ENCODE results near the gene KPNA6. TPM values are rescaled to one million over a fixed set of nuclear protein-coding genes. Genes with fewer than 3 reads are reported as not detected.
A peak's percentile ranks its signal among the peaks of the same experiment; 100 is the strongest.

The KPNA6 gene
- polyA plus RNA-seq, 1 donor (not counting 4 experiments of a cell fraction or from before 2014, with no cell fraction given), result 42.6 TPM

GRCh38 chr1:32071758-32072621 is 35.9 kb upstream of the KPNA6 start:
- peaks cover 4 to 9% of the 10 kb centered on the region in 2 experiments for H3K36me3 ChIP-seq (ENCODE audit: control insufficient read depth in 2 of 2, extremely low read depth in 1 of 2, insufficient read depth in 2 of 2, low read length in 2 of 2)

DNA sequence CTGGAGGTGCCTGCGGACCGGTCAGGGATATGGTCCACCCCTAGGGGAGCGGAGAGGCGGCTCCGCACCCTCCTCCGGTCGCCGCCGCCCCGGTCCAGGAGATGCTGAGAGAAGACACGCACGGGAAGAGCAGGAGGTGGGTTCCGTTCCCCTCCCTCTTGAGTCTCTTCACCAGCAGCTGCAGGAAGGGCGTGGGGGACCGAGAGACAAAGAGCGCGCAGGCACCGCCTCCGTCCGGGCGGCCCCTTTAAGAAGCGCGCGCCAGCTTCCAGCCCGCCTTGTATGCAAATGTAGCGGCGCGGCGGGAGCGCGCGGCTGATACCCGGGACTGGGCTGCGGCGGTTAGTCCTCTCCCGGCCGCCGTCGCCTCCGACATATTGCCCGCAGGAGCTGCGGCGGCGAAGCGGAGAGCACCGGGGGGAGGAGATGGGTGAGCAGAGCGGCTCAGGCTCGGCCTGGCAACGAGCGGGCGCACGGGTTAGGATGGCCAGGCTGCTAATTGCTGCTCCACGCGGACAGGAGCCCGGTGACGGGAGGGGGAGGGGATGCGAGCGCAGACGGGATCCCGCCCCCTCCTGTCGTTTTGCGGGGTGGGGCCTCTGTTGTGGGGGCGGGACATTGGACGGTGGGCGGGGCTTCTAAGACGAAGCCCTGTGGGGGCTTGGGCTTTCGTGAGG is 35.1 kb upstream of the KPNA6 start, which contains the start of gene TMEM39B:
Gene TMEM39B (plus strand): TSS at position 318 of the 677 bp plus-strand sequence. CDS start 109 bp downstream, at position 427.
- no peaks in the 10 kb centered on the region for H4K20me1 ChIP-seq (ENCODE audit: control insufficient read depth, extremely low read depth, insufficient read depth, low read length)
- no peaks in the 10 kb centered on the region for H3K9me3 ChIP-seq (ENCODE audit: control insufficient read depth, low read depth, low read length)
- FAIRE-seq, result no peak
- H3K9ac ChIP-seq (ENCODE audit: control insufficient read depth, extremely low read depth, insufficient read depth, low read length), result peak within 1 kb of the TSS; percentile 75
- peak within 1 kb of the TSS; percentile 59 for H3K27ac ChIP-seq (ENCODE audit: control insufficient read depth, insufficient read depth, low read length)
- peaks cover 20% of the 10 kb centered on the region for H3K4me1 ChIP-seq (ENCODE audit: control insufficient read depth, extremely low read depth, insufficient read depth, low read length)
- TF ChIP-seq EZH2 (IDR thresholded peaks at IDR 0.05; ENCODE audit: low read length) (no peak), CTCF (optimal IDR thresholded peaks at IDR 0.05 in 1 of 3, IDR thresholded peaks at IDR 0.05 in 1 of 3, conservative IDR thresholded peaks at IDR 0.05 in 1 of 3; ENCODE audit: extremely low read depth in 1 of 3, insufficient read depth in 2 of 3, low read length in 3 of 3) (peak in 1 of 3 experiments; percentile 18)
- H3K4me3 ChIP-seq (ENCODE audit: control insufficient read depth in 2 of 3, extremely low read depth in 1 of 3, insufficient read depth in 2 of 3, low read depth in 1 of 3, low read length in 3 of 3), result peak within 1 kb of the TSS; percentile 75 to 80 (median 75)
- H3K9me1 ChIP-seq (ENCODE audit: control insufficient read depth, extremely low read depth, insufficient read depth, low read length), result no peaks in the 10 kb centered on the region
- H3K27me3 ChIP-seq (ENCODE audit: control insufficient read depth, extremely low read depth, insufficient read depth, low read length), result no peaks in the 10 kb centered on the region
- DNase-seq (ENCODE audit: low read depth, low spot score), result peak; percentile 61
- dilution Hi-C loops (cut with MboI; ENCODE audit: extremely low pct_ligation_motif_present, low sequenced_read_pairs), result no loop called here
- H3K4me2 ChIP-seq (ENCODE audit: control insufficient read depth, extremely low read depth, insufficient read depth, low read depth, low read length), result peak within 1 kb of the TSS; percentile 98
- H2AFZ ChIP-seq (ENCODE audit: control insufficient read depth, low read length), result peak within 1 kb of the TSS; percentile 92
- peaks cover 9 to 14% of the 10 kb centered on the region in 2 experiments for H3K36me3 ChIP-seq (ENCODE audit: control insufficient read depth in 2 of 2, extremely low read depth in 1 of 2, insufficient read depth in 2 of 2, low read length in 2 of 2)
- H3K79me2 ChIP-seq (ENCODE audit: control insufficient read depth, insufficient read depth, low read length), result peaks cover 8% of the 10 kb centered on the region

More at GRCh38 chr1:32071758-32072621, 35.9 kb upstream of the KPNA6 start:
- Histone ChIP-seq H3K4me2 (ENCODE audit: control insufficient read depth, extremely low read depth, insufficient read depth, low read depth, low read length) (peak overlapping the region; percentile 98), H3K4me1 (ENCODE audit: control insufficient read depth, extremely low read depth, insufficient read depth, low read length) (peaks cover 23% of the 10 kb centered on the region), H3K27me3 (ENCODE audit: control insufficient read depth, extremely low read depth, insufficient read depth, low read length) (no peaks in the 10 kb centered on the region), H3K79me2 (ENCODE audit: control insufficient read depth, insufficient read depth, low read length) (peaks cover 8% of the 10 kb centered on the region), H3K9me3 (ENCODE audit: control insufficient read depth, low read depth, low read length) (no peaks in the 10 kb centered on the region), H3K4me3 (ENCODE audit: control insufficient read depth in 2 of 3, extremely low read depth in 1 of 3, insufficient read depth in 2 of 3, low read depth in 1 of 3, low read length in 3 of 3) (peak overlapping the region; percentile 75 to 80 (median 75)), H3K9ac (ENCODE audit: control insufficient read depth, extremely low read depth, insufficient read depth, low read length) (peak overlapping the region; percentile 75), H2AFZ (ENCODE audit: control insufficient read depth, low read length) (peak overlapping the region; percentile 92), H3K27ac (ENCODE audit: control insufficient read depth, insufficient read depth, low read length) (peak overlapping the region; percentile 56), H3K9me1 (ENCODE audit: control insufficient read depth, extremely low read depth, insufficient read depth, low read length) (no peaks in the 10 kb centered on the region), H4K20me1 (ENCODE audit: control insufficient read depth, extremely low read depth, insufficient read depth, low read length) (no peaks in the 10 kb centered on the region)
- FAIRE-seq, result no peak
- dilution Hi-C loops (cut with MboI; ENCODE audit: extremely low pct_ligation_motif_present, low sequenced_read_pairs), result no loop called here
- no peak for DNase-seq (ENCODE audit: low read depth, low spot score)
- no peak for TF ChIP-seq EZH2 (IDR thresholded peaks at IDR 0.05; ENCODE audit: low read length)
- TF ChIP-seq CTCF (optimal IDR thresholded peaks at IDR 0.05 in 1 of 3, IDR thresholded peaks at IDR 0.05 in 1 of 3, conservative IDR thresholded peaks at IDR 0.05 in 1 of 3; ENCODE audit: extremely low read depth in 1 of 3, insufficient read depth in 2 of 3, low read length in 3 of 3), result no peak
